Measurements from ENCODE around the gene C1orf116.

- no peak for TF ChIP-seq CTCF (IDR thresholded peaks at IDR 0.05)
- no peak for TF ChIP-seq POLR2A (IDR thresholded peaks at IDR 0.05)
- no peak for TF ChIP-seq POLR2AphosphoS5 (IDR thresholded peaks at IDR 0.05)
Measured at GRCh38 chr1:207010726-207011125, 21.8 kb downstream of the C1orf116 start.
